Measurements from ENCODE around the gene ATE1.
"Not testable (repeated sequence)": the region's sequence is repeated elsewhere in the genome, so short reads cannot be mapped to it uniquely, and the experiment has no call there.

The ATE1 gene

DNA sequence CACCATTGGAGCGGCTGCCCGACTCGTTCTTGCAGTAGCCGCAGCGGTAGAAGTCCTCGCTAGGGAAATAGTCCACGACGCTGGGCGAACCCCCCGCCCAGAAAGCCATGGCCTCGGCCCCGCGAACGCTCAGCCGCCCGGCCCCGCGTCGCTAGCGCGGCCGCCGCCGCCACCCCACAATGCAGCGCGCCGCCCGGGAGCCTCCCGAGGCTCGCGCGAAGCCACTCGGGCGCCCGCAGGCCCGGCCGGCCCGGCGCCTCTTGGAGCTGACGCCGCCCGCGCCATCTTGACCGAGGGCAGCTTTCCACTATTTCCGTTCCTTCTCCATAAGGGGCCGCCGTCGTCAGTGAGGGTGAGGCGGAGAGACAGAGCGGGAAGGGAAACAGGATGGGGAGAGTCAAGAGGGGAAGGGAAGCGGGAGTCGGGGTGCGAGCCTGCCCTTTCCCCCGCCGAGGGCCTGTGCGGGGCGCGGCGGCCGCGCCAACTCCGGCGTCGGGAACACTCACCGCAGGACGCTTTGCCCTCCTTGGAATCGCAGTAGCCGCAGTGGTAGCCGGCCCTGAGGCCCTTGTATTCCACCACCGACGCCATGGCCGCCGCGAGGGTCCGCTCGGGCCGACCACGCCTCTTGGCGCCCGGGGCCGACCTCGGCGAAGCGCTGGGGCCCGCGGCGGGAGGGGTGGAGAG lies at the start of gene ATE1:
ATE1 (minus strand) TSS at position 191 of the 687 bp plus-strand sequence; CDS start at position 109, 82 bp downstream.
- peak; percentile 93 for DNase-seq

GRCh38 chr10:121976607-121977006 lies 48.8 kb upstream of the ATE1 start:
- no peak for DNase-seq

- no peak for DNase-seq
These were observed 47.7 kb upstream of the ATE1 start for GRCh38 chr10:121975295-121976086.

DNA sequence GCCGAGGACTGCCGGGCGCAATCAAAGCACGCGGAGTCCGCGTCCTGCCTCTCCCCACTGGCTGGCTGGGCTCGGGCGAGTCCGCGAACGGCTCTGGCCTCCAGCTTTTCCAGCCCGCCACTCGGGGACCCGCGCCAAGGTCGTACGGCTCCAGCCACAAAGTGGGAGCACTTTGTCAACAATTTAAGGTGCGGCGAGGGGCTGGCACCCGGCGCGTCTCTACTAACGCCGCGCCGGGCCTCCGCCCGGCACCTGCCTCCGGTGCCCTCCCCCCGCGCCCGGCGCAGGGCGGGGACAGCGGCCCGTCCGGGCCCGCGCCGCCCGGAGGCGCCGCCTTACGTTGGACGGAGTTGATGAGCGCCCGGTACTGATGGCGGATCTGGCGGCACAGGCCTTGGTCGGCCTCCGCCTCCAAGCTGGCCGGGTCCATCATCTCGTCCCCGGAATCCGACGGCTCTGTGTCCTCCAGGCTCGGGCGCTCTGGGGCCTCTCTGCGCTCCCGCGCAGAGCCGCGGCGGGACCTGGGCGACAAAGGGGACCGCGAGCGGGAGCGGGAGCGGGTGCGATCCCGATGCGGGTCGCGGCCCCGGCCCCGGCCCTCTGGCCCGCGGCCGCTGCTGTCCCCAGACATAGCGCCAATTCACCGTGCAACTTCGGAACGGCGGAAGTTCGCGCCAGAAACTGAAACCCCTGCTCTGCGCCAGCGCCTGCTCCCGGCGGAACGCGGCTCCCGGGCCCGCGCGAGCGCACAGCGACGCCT lies 46.9 kb upstream of the ATE1 start, which contains the start of gene NSMCE4A:
NSMCE4A (minus strand) TSS at position 683 of the 760 bp plus-strand sequence; CDS start at position 631, 52 bp downstream.
- peak; percentile 61 for DNase-seq

DNA sequence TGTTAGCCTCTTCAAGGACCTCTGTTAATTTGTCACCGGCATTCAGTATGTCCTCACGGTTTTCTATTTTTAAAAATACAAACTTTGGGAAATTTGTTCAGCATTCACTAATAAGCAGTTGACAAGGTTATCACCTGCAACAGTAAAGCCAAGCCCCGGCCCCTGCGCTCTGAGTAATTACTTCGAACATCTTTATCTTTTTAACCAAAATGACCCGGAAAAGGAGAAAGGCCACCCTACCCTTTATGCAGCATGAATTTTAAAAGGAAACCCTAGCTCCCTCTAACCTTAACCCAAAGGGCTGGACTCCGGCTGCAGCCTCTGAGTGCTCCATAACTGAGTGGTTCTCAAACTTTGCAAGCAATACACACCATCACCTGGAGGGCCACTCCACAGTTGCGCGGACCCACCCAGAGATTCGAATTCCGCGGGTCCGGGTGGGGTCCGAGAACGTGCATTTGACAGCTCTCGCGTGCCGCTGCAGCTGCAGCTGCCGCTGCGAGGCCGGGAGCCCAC lies 46.2 kb upstream of the ATE1 start:
- DNase-seq: no peak

- DNase-seq: not testable (repeated sequence)
These were observed 41.3 kb upstream of the ATE1 start for GRCh38 chr10:121969086-121969485.

GRCh38 chr10:121965996-121966395 lies 38.2 kb upstream of the ATE1 start:
- no peak for DNase-seq

DNA sequence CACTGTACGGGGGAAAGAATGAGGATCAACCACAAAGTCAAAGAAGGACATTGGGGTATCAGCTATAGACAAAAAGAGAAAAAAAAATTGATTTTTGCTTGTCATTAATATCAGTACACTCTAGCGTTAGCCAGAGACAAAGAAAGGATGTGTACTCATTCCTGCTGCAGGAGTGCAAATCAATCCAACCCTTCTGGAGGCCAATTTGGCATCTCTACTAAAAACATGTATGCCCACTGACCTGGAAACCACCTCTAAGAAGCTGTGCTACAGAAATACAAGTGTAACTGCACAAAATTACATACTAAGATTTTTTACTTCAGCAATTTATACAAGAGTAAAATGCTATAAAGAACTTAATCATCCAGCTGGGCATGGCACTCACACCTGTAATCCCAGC lies 33.6 kb upstream of the ATE1 start:
- no peak for DNase-seq

DNA sequence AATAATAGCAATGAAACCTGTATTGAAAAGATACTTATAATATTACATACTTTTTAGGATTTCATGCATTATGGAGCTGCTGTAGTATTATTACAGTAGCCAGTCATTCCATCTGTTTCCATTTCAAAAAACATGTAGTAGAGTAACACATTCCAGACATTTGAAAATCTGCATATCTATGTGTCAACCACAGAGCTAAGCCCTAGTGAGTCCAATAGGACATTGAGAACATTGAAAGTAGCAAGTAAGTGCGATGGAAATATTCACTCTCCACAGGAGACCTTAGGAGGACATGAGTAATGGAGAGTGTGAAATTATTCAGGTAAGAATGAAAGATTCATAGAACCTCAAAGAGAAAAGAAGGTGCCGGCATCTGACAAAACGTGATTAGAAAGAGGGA lies 31.8 kb upstream of the ATE1 start:
- DNase-seq: no peak

DNA sequence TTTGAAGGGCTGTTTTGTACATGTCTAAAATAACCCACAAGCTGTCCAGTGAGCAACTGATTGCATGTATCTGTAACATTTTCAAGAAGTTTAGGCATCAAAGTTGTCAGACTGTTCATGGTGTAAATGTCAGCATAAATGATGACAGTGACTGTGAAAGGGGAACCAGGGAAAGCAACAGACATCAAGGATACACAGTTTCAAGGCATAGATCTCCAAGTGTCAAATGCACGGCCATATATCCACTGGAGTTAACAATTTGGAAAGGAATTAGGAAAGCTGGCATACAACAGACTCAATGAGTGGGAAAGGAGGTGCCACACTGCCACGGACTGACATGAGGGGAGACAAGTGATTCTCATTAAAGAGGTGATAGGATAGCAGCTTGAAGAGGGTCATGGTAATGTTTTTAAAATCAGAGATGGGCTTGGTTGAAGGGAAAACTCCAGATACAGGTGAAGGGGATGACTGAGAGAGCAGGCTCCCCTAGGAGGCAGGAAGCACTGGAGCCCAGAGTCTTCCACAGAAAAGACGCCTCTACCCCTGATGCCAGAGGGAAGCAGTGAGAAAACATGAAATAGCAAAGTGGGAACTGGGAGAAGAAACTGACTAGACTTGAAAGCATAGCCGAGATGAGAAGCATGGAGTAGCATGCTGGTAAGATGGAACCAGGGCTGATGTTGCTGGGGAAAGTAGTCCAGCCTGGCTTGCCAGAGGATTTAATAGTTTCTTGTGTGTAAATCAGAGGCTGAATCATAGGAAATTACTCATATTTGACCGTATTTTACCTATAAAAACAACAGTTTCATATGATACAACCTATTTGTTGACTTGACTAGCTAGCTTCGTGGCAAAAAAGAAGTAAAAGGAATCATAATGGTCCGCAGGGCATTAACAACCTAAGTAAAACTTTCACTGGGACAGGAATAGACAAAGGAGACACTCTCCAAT lies 28.6 kb upstream of the ATE1 start:
- DNase-seq: peak; percentile 22

DNA sequence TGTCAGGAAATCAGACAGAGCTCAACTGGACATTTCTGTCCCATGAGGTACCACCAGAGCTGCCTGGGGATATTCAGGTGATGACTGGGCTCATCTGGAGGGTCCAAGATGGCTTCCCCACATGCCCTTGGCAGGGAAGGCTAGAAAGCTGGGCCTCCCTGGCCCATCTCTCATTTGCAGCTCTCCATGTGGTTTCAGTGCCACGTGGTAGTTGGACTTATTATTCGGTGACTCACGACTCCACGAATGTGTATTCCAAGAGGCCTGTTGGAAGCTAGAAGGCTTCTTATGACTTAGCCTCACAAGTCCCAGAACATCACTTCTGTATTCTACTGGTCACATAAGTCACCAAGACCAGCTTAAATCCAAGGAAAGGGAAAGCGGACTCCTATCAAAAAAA lies 24.4 kb upstream of the ATE1 start:
- peak; percentile 18 for DNase-seq

- no peak for DNase-seq
These were observed 21.6 kb upstream of the ATE1 start for GRCh38 chr10:121949451-121949850.

GRCh38 chr10:121949049-121949448 lies 21.2 kb upstream of the ATE1 start:
- DNase-seq: no peak

DNA sequence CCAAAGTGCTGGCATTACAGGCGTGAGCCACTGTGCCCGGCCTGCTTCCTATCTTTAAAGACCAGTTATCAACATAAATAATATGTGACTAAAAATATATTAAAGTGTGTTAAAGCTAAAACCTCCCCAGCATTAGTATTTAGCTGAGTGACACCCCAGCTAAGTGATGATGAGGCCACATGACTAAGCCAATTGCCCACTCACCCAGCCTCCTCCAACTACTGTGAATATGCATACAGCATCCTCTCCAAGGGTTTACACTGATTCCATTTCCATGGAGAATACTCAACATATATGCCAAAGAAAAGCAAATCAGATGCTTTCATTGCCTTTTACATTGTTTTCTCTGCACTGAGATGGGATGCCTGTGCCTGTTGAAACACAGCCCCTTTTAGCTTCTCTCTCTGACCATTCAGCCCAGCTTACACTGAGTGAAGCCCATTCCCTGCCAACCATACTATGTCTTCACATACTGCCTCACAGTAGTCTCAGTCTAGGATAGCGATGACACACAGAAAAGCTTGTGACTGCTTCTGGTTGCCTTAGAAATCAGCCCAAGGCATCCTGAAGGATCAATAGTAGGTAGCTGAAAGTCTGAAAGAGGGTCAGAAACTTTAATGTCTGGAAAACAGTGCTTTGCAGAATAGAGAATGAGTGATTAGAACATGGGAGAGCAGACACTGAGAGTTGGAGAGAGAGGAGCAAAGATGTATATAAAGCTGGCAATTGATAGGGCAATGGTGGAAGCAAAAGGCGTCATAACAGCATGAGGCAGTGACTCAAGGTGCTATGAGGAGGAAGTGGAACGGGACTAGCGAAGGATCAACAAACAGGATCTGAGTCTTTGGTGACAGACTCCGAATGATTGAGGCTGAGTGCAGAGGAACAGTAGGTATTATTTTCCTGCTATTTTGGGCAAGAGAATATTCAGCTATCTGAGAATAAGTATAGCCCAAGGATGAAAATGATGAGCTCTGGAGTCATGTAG lies 19.8 kb upstream of the ATE1 start:
- DNase-seq: no peak

- peak; percentile 95 for DNase-seq
These were observed 15.1 kb upstream of the ATE1 start for GRCh38 chr10:121942749-121943416.

- DNase-seq: no peak
These were observed 13.7 kb upstream of the ATE1 start for GRCh38 chr10:121941532-121941931.

- no peak for DNase-seq
These were observed 8.5 kb upstream of the ATE1 start for GRCh38 chr10:121936295-121936694.

DNA sequence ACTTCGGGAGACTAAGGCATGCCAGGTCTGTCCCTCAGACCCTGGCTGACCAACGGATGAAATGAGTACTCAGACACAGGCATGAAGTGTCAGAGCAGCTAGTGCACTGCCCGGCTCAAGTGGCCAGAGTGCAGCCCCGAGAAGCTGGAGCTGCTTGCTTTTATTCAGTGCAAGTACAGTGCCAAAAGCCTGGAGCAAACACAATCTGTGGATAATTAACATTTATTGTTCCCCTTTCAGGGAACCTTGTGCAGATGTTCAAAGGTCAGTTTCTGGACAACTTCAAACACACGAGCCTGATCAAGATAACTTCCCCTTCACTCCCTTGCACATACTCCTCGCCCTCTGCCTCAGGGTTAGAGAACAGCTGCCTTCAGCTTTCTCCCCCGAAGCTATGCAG lies 7.9 kb upstream of the ATE1 start:
- no peak for DNase-seq

GRCh38 chr10:121930268-121931085 lies 2.6 kb upstream of the ATE1 start:
- DNase-seq: not testable (repeated sequence)

All from fibroblast of upper back skin (primary cell).